Osteoblast (primary cell): ENCODE measurements around the gene RRP1. TPM values are rescaled to one million over a fixed set of nuclear protein-coding genes. Genes with fewer than 3 reads are reported as not detected.
A peak's percentile ranks its signal among the peaks of the same experiment; 100 is the strongest.

Source experiments
- DNase-seq: peaks from one replicate; pipeline ENCODE4 v3.0.0; 2011; ENCODE audit warnings: low spot score, mixed read lengths; ENCODE audit not compliant: insufficient read length; ENCODE audit errors: missing footprints
- H2AFZ ChIP-seq: 2 replicates; pipeline ENCODE4 v1.6.0; 2011; ENCODE audit warnings: mild to moderate bottlenecking, low read length
- H3K27ac ChIP-seq: 2 replicates; pipeline ENCODE4 v1.5.1; 2011; ENCODE audit warnings: mild to moderate bottlenecking, low read depth, low read length, moderate library complexity
- H3K27me3 ChIP-seq: 2 replicates; pipeline ENCODE4 v1.6.0; 2012; ENCODE audit warnings: mild to moderate bottlenecking, control low read depth, inconsistent platforms, low read length, moderate library complexity; ENCODE audit not compliant: insufficient read depth
- H3K36me3 ChIP-seq: 2 replicates; pipeline ENCODE4 v1.5.1; 2011; ENCODE audit warnings: mild to moderate bottlenecking, low read length, control low read depth, moderate library complexity; ENCODE audit not compliant: insufficient read depth
- H3K4me1 ChIP-seq: 2 replicates; pipeline ENCODE4 v1.5.1; 2011; ENCODE audit warnings: mild to moderate bottlenecking, low read length, control low read depth, moderate library complexity; ENCODE audit not compliant: insufficient read depth
- H3K4me2 ChIP-seq: 2 replicates; pipeline ENCODE4 v1.6.0; 2011; ENCODE audit warnings: mild to moderate bottlenecking, low read length; ENCODE audit not compliant: insufficient read depth
- H3K4me3 ChIP-seq: fragments of 200-600 bp; sonication (generic); 3 replicates; pipeline ENCODE4 v1.5.1; 2012; ENCODE audit warnings: mild to moderate bottlenecking, low read length, inconsistent platforms; ENCODE audit not compliant: insufficient read depth
- H3K79me2 ChIP-seq: 2 replicates; pipeline ENCODE4 v1.6.0; 2012; ENCODE audit warnings: mild to moderate bottlenecking, low read length, control low read depth, inconsistent platforms; ENCODE audit not compliant: insufficient read depth
- H3K9me3 ChIP-seq: 2 replicates; pipeline ENCODE4 v1.5.1; 2011; ENCODE audit warnings: low read depth, low read length, control low read depth
- H4K20me1 ChIP-seq: 2 replicates; pipeline ENCODE4 v1.6.0; 2012; ENCODE audit warnings: mild to moderate bottlenecking, low read length, control low read depth; ENCODE audit not compliant: insufficient read depth
- total RNA-seq: library from RNA; depleted of rRNA; stranded (reverse); fragments of >200 nt; gene quantifications from 2 replicates; pipeline ENCODE4 v1.2.3, GENCODE V29; 2012
- TF ChIP-seq, protein P1 (sequence below): IDR thresholded peaks from 2 replicates; pipeline ENCODE4 v1.5.1; 2011; ENCODE audit warnings: mild to moderate bottlenecking, low read depth, low read length, moderate library complexity; ENCODE audit errors: extremely low read depth

Gene RRP1
- total RNA-seq, 1 donor, result 18.5 TPM

GRCh38 chr21:43800124-43800523 is 10.7 kb downstream of the RRP1 start:
- H4K20me1 ChIP-seq, result peaks cover 17% of the 10 kb centered on the region
- H3K4me2 ChIP-seq, result no peak overlapping the region
- no peaks in the 10 kb centered on the region for H3K27me3 ChIP-seq
- H3K4me1 ChIP-seq, result no peaks in the 10 kb centered on the region
- no peak for DNase-seq
- H3K9me3 ChIP-seq, result no peaks in the 10 kb centered on the region
- TF ChIP-seq, protein P1, sequence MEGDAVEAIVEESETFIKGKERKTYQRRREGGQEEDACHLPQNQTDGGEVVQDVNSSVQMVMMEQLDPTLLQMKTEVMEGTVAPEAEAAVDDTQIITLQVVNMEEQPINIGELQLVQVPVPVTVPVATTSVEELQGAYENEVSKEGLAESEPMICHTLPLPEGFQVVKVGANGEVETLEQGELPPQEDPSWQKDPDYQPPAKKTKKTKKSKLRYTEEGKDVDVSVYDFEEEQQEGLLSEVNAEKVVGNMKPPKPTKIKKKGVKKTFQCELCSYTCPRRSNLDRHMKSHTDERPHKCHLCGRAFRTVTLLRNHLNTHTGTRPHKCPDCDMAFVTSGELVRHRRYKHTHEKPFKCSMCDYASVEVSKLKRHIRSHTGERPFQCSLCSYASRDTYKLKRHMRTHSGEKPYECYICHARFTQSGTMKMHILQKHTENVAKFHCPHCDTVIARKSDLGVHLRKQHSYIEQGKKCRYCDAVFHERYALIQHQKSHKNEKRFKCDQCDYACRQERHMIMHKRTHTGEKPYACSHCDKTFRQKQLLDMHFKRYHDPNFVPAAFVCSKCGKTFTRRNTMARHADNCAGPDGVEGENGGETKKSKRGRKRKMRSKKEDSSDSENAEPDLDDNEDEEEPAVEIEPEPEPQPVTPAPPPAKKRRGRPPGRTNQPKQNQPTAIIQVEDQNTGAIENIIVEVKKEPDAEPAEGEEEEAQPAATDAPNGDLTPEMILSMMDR, result no peak
- H3K36me3 ChIP-seq, result peaks cover 79% of the 10 kb centered on the region
- H3K27ac ChIP-seq, result no peak overlapping the region
- H3K79me2 ChIP-seq, result peaks cover 1% of the 10 kb centered on the region
- no peak overlapping the region for H3K4me3 ChIP-seq
- H2AFZ ChIP-seq, result no peak overlapping the region

DNA sequence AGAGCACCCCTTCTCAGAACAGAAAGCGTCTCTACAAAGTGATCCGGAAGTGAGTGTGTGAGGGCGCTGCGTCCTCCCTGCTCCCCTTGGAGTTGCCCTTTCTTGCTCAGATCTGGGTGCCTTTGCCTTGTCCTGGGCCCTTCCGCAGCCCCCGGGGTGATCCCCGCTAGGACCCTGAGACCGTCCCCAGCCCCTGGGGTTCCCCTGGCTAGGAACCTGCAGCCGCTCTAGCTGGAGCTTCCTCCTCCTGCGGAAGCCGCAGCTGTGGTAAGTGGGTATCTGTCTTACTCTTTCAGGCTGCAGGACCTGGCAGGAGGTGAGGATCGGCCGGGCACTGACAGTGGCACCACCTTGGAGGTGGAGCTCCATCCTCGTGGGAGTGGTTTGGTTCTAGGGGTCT is 11.2 kb downstream of the RRP1 start:
- no peak overlapping the region for H3K4me3 ChIP-seq
- peaks cover 17% of the 10 kb centered on the region for H4K20me1 ChIP-seq
- no peak for DNase-seq
- H3K79me2 ChIP-seq, result no peaks in the 10 kb centered on the region
- H3K27ac ChIP-seq, result no peak overlapping the region
- no peak overlapping the region for H3K4me2 ChIP-seq
- H3K27me3 ChIP-seq, result no peaks in the 10 kb centered on the region
- H2AFZ ChIP-seq, result no peak overlapping the region
- no peaks in the 10 kb centered on the region for H3K9me3 ChIP-seq
- peaks cover 74% of the 10 kb centered on the region for H3K36me3 ChIP-seq
- TF ChIP-seq, protein P1, result no peak
- H3K4me1 ChIP-seq, result no peaks in the 10 kb centered on the region

- TF ChIP-seq, protein P1, result no peak
- no peaks in the 10 kb centered on the region for H3K4me1 ChIP-seq
- H3K79me2 ChIP-seq, result no peaks in the 10 kb centered on the region
- no peak overlapping the region for H3K4me3 ChIP-seq
- H3K27ac ChIP-seq, result no peak overlapping the region
- no peak for DNase-seq
- H3K27me3 ChIP-seq, result no peaks in the 10 kb centered on the region
- no peak overlapping the region for H2AFZ ChIP-seq
- no peak overlapping the region for H3K4me2 ChIP-seq
- peaks cover 68% of the 10 kb centered on the region for H3K36me3 ChIP-seq
- no peaks in the 10 kb centered on the region for H3K9me3 ChIP-seq
- H4K20me1 ChIP-seq, result peaks cover 21% of the 10 kb centered on the region
Observed at GRCh38 chr21:43801006-43801783, 11.8 kb downstream of the RRP1 start.

- Histone ChIP-seq H3K4me1 (no peaks in the 10 kb centered on the region), H3K4me3 (no peak overlapping the region), H3K27me3 (no peaks in the 10 kb centered on the region), H2AFZ (no peak overlapping the region), H3K36me3 (peaks cover 52% of the 10 kb centered on the region), H3K27ac (no peak overlapping the region), H3K4me2 (no peak overlapping the region), H3K9me3 (no peaks in the 10 kb centered on the region), H4K20me1 (peaks cover 12% of the 10 kb centered on the region), H3K79me2 (no peaks in the 10 kb centered on the region)
- TF ChIP-seq, protein P1, result no peak
- peak; percentile 72 for DNase-seq
Observed at GRCh38 chr21:43802713-43803313, 13.4 kb downstream of the RRP1 start.
